ENCODE results near the gene ZDBF2.
"Not testable (repeated sequence)": the region's sequence is repeated elsewhere in the genome, so short reads cannot be mapped to it uniquely, and the experiment has no call there.

DNA sequence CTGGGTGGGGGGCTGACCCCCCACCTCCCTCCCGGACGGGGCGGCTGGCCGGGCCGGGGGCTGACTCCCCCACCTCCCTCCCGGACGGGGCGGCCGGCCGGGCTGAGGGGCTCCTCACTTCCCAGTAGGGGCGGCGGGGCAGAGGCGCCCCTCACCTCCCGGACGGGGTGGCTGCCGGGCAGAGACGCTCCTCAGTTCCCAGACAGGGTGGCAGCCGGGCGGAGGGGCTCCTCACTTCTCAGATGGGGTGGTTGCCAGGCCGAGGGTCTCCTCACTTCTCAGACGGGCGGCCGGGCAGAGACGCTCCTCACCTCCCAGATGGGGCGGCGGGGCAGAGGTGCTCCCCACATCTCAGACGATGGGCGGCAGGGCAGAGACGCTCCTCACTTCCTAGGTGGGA, 82.4 kb downstream of the ZDBF2 start:
- TF ChIP-seq, protein P1, sequence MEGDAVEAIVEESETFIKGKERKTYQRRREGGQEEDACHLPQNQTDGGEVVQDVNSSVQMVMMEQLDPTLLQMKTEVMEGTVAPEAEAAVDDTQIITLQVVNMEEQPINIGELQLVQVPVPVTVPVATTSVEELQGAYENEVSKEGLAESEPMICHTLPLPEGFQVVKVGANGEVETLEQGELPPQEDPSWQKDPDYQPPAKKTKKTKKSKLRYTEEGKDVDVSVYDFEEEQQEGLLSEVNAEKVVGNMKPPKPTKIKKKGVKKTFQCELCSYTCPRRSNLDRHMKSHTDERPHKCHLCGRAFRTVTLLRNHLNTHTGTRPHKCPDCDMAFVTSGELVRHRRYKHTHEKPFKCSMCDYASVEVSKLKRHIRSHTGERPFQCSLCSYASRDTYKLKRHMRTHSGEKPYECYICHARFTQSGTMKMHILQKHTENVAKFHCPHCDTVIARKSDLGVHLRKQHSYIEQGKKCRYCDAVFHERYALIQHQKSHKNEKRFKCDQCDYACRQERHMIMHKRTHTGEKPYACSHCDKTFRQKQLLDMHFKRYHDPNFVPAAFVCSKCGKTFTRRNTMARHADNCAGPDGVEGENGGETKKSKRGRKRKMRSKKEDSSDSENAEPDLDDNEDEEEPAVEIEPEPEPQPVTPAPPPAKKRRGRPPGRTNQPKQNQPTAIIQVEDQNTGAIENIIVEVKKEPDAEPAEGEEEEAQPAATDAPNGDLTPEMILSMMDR (IDR thresholded peaks at IDR 0.05; ENCODE audit: insufficient read depth, low read depth, low read length) = not testable (repeated sequence)
- TF ChIP-seq EZH2 (IDR thresholded peaks at IDR 0.05; ENCODE audit: insufficient read depth, low read length) = not testable (repeated sequence)

Data from astrocyte (in vitro differentiated cells and primary cell).